H1 (cell line): ENCODE data around the gene BAHD1.

Experiments used
- EZH2 ChIP-seq: fragments of 200-600 bp; sonication (generic); IDR thresholded peaks from 2 replicates; pipeline ENCODE4 v1.7.1; 2012; ENCODE audit warnings: low read depth, mild to moderate bottlenecking, moderate library complexity, low read length, inconsistent platforms; ENCODE audit not compliant: severe bottlenecking
- POLR2A ChIP-seq, 2 experiments: IDR thresholded peaks; 1 replicate in 1 of 2; 2 replicates in 1 of 2; pipeline ENCODE4 v1.6.1; 2011; ENCODE audit warnings: low read depth in 2 of 2, low read length in 2 of 2, mild to moderate bottlenecking in 2 of 2; ENCODE audit errors: control extremely low read depth in 1 of 2
- POLR2AphosphoS5 ChIP-seq: IDR thresholded peaks from 2 replicates; pipeline ENCODE4 v1.6.1; 2011; ENCODE audit warnings: low read depth, low read length
- SP1 ChIP-seq: IDR thresholded peaks from 2 replicates; pipeline ENCODE4 v1.6.1; 2011; ENCODE audit warnings: low read depth, low read length
- TBP ChIP-seq: IDR thresholded peaks from 2 replicates; pipeline ENCODE4 v1.6.1; 2011; ENCODE audit warnings: low read depth, low read length, improper control_type of control experiment
- TF ChIP-seq, protein P1 (sequence below), 3 experiments: IDR thresholded peaks; 1 replicate in 2 of 3; 2 replicates in 1 of 3; pipeline versions ENCODE4 v1.5.1 to v1.6.1; 2011; ENCODE audit warnings: low read length in 3 of 3, mild to moderate bottlenecking in 3 of 3, inconsistent platforms in 2 of 3, low read depth in 1 of 3, moderate library complexity in 1 of 3; ENCODE audit not compliant: insufficient read depth in 1 of 3; ENCODE audit errors: control extremely low read depth in 1 of 3
- TF ChIP-seq, protein P2 (sequence below): IDR thresholded peaks from 2 replicates; pipeline ENCODE4 v1.6.1; 2012; ENCODE audit warnings: inconsistent platforms
- TF ChIP-seq, protein P3 (sequence below): IDR thresholded peaks from 2 replicates; pipeline ENCODE4 v1.6.1; 2011; ENCODE audit warnings: low read length, improper control_type of control experiment

DNA sequence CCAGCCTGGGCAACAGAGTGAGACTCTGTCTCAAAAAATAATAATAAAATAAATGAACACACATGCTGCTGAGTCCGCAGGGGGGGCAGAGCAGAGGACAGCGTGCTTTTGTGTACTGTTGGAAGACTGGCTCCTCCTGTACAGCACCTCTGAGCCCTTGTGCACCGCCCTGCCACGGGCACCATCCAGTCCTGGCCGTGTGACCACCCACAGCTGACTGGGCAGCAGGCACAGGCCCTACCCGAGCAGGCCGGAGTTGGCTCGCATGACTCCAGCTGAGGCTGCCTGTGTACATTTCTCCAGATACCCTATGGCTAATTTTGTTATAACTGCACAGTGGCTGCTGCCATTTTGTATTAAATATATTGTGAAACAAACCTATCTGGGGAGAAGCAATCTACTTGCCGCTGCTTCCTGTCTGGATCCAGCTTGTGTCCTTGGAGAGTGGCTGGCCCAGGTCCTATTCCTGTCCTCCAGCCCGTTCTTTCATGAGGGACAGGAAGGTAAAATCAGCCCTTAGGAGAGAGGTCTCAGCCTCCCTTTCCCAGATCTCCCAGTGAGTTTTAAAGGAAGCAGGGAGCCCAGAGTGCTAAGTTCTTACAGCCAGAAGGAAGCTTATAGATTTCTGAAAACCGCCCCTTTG, 20.6 kb upstream of the BAHD1 start:
- TF ChIP-seq, protein P1, sequence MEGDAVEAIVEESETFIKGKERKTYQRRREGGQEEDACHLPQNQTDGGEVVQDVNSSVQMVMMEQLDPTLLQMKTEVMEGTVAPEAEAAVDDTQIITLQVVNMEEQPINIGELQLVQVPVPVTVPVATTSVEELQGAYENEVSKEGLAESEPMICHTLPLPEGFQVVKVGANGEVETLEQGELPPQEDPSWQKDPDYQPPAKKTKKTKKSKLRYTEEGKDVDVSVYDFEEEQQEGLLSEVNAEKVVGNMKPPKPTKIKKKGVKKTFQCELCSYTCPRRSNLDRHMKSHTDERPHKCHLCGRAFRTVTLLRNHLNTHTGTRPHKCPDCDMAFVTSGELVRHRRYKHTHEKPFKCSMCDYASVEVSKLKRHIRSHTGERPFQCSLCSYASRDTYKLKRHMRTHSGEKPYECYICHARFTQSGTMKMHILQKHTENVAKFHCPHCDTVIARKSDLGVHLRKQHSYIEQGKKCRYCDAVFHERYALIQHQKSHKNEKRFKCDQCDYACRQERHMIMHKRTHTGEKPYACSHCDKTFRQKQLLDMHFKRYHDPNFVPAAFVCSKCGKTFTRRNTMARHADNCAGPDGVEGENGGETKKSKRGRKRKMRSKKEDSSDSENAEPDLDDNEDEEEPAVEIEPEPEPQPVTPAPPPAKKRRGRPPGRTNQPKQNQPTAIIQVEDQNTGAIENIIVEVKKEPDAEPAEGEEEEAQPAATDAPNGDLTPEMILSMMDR (IDR thresholded peaks at IDR 0.05; ENCODE audit: control extremely low read depth in 1 of 3, insufficient read depth in 1 of 3, low read depth in 1 of 3, low read length in 3 of 3), result no peak
- no peak for TF ChIP-seq POLR2A (IDR thresholded peaks at IDR 0.05; ENCODE audit: control extremely low read depth in 1 of 2, low read depth in 2 of 2, low read length in 2 of 2)
- TF ChIP-seq POLR2AphosphoS5, result peak; percentile 64; the same call in 1 of the 2 replicates
- TF ChIP-seq, protein P2, sequence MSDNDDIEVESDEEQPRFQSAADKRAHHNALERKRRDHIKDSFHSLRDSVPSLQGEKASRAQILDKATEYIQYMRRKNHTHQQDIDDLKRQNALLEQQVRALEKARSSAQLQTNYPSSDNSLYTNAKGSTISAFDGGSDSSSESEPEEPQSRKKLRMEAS, result no peak
- TF ChIP-seq, protein P3, sequence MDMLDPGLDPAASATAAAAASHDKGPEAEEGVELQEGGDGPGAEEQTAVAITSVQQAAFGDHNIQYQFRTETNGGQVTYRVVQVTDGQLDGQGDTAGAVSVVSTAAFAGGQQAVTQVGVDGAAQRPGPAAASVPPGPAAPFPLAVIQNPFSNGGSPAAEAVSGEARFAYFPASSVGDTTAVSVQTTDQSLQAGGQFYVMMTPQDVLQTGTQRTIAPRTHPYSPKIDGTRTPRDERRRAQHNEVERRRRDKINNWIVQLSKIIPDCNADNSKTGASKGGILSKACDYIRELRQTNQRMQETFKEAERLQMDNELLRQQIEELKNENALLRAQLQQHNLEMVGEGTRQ, result no peak
- TF ChIP-seq EZH2, result no peak
- TF ChIP-seq SP1, result no peak
- no peak for TF ChIP-seq TBP
